Activated T-helper 17 cell treated with anti-CD3 and anti-CD28 coated beads, Interleukin-2, amount 50 U/mL, for 72 hours (primary cell): ENCODE results near the gene LRRTM3. TPM values are rescaled to one million over a fixed set of nuclear protein-coding genes. Genes with fewer than 3 reads are reported as not detected.

ENCODE experiments used
- ATAC-seq: fragments of 150-1000 bp; cut with Tn5 transposase; replicated peaks from 2 replicates; pipeline ENCODE4 v1.10.0; 2021; ENCODE audit warnings: mild to moderate bottlenecking, moderate library complexity
- H3K27ac Mint-ChIP-seq: one replicate; pipeline ENCODE4 v1.8.0; 2022; ENCODE audit warnings: mixed read lengths
- H3K27me3 Mint-ChIP-seq: one replicate; pipeline ENCODE4 v1.8.0; 2022; ENCODE audit warnings: mixed read lengths
- H3K36me3 Mint-ChIP-seq: one replicate; pipeline ENCODE4 v1.8.0; 2022; ENCODE audit warnings: low read depth, mild to moderate bottlenecking, mixed read lengths
- H3K4me1 Mint-ChIP-seq: one replicate; pipeline ENCODE4 v1.8.0; 2022; ENCODE audit warnings: mixed read lengths
- H3K4me3 Mint-ChIP-seq: one replicate; pipeline ENCODE4 v1.8.0; 2022; ENCODE audit warnings: mild to moderate bottlenecking, mixed read lengths
- H3K9me3 Mint-ChIP-seq: one replicate; pipeline ENCODE4 v1.8.0; 2022; ENCODE audit warnings: mixed read lengths
- total RNA-seq, 2 donors: library from RNA; stranded (reverse); gene quantifications; one replicate each; pipeline ENCODE4 v1.2.3, GENCODE V29; 2022

LRRTM3 gene
- total RNA-seq, 2 donors from 2014 or later, result 0.17 TPM; not detected in 1

DNA sequence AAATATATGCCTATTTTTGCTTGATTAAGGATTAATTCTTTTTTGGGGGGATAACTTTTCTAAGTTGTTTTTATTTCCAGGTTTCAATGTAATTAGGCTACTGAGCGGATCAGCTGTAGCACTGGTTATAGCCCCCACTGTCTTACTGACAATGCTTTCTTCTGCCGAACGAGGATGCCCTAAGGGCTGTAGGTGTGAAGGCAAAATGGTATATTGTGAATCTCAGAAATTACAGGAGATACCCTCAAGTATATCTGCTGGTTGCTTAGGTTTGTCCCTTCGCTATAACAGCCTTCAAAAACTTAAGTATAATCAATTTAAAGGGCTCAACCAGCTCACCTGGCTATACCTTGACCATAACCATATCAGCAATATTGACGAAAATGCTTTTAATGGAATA, 1.0 kb downstream of the LRRTM3 start:
- Mint-ChIP-seq H3K36me3 (no peaks in the 10 kb centered on the region), H3K27ac (no peak overlapping the region), H3K27me3 (peaks cover 31% of the 10 kb centered on the region), H3K4me1 (no peaks in the 10 kb centered on the region), H3K9me3 (no peaks in the 10 kb centered on the region), H3K4me3 (no peak overlapping the region)
- ATAC-seq, result no peak

DNA sequence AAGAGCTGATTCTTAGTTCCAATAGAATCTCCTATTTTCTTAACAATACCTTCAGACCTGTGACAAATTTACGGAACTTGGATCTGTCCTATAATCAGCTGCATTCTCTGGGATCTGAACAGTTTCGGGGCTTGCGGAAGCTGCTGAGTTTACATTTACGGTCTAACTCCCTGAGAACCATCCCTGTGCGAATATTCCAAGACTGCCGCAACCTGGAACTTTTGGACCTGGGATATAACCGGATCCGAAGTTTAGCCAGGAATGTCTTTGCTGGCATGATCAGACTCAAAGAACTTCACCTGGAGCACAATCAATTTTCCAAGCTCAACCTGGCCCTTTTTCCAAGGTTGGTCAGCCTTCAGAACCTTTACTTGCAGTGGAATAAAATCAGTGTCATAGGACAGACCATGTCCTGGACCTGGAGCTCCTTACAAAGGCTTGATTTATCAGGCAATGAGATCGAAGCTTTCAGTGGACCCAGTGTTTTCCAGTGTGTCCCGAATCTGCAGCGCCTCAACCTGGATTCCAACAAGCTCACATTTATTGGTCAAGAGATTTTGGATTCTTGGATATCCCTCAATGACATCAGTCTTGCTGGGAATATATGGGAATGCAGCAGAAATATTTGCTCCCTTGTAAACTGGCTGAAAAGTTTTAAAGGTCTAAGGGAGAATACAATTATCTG, 1.6 kb downstream of the LRRTM3 start:
- Mint-ChIP-seq H3K36me3 (no peaks in the 10 kb centered on the region), H3K27ac (no peak overlapping the region), H3K4me3 (no peak overlapping the region), H3K9me3 (no peaks in the 10 kb centered on the region), H3K27me3 (peaks cover 31% of the 10 kb centered on the region), H3K4me1 (no peaks in the 10 kb centered on the region)
- ATAC-seq, result no peak

- no peaks in the 10 kb centered on the region for H3K36me3 Mint-ChIP-seq
- H3K4me1 Mint-ChIP-seq, result no peaks in the 10 kb centered on the region
- no peak overlapping the region for H3K27ac Mint-ChIP-seq
- no peak overlapping the region for H3K4me3 Mint-ChIP-seq
- no peaks in the 10 kb centered on the region for H3K9me3 Mint-ChIP-seq
- no peak for ATAC-seq
- H3K27me3 Mint-ChIP-seq, result peaks cover 31% of the 10 kb centered on the region
Measured at GRCh38 chr10:66927971-66928770, 2.3 kb downstream of the LRRTM3 start.

- H3K4me3 Mint-ChIP-seq, result no peak overlapping the region
- no peaks in the 10 kb centered on the region for H3K36me3 Mint-ChIP-seq
- H3K4me1 Mint-ChIP-seq, result no peaks in the 10 kb centered on the region
- ATAC-seq, result no peak
- H3K27me3 Mint-ChIP-seq, result peaks cover 31% of the 10 kb centered on the region
- no peak overlapping the region for H3K27ac Mint-ChIP-seq
- no peaks in the 10 kb centered on the region for H3K9me3 Mint-ChIP-seq
Measured at GRCh38 chr10:66928776-66929175, 2.9 kb downstream of the LRRTM3 start.

- Mint-ChIP-seq H3K27me3 (peaks cover 31% of the 10 kb centered on the region), H3K36me3 (no peaks in the 10 kb centered on the region), H3K9me3 (no peaks in the 10 kb centered on the region), H3K4me3 (no peak overlapping the region), H3K27ac (no peak overlapping the region), H3K4me1 (no peaks in the 10 kb centered on the region)
- no peak for ATAC-seq
Measured at GRCh38 chr10:66929375-66929774, 3.5 kb downstream of the LRRTM3 start.

DNA sequence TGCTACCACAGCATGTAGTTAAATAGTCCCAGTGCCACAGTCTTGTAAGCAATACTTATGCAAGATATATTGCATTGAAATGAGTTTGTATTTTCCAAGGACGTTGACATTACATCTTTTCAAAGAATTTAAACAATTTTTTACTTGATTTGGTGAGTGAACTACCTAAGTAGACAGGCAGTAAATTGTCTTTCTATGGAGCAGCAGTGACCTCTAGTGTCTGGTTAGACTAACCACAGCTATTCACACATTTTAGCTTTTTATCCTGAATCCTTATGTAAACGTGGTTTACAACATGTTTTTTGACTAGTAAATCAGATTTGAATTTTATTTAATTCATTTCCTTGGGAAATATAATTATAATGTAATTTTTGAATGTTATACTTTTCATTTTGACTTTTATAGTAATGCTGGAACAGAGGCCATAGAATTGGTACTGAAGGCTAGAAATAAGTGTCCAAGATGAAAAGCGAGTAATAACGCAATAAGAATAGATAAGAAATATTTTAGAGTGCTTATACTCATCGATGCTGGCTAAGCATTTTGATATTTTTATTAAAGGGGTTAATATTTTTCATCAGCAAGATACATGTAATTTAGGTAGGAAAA, 5.6 kb downstream of the LRRTM3 start:
- Mint-ChIP-seq H3K27me3 (peaks cover 28% of the 10 kb centered on the region), H3K36me3 (no peaks in the 10 kb centered on the region), H3K9me3 (no peaks in the 10 kb centered on the region), H3K4me3 (no peak overlapping the region), H3K27ac (no peak overlapping the region), H3K4me1 (no peaks in the 10 kb centered on the region)
- ATAC-seq, result no peak

DNA sequence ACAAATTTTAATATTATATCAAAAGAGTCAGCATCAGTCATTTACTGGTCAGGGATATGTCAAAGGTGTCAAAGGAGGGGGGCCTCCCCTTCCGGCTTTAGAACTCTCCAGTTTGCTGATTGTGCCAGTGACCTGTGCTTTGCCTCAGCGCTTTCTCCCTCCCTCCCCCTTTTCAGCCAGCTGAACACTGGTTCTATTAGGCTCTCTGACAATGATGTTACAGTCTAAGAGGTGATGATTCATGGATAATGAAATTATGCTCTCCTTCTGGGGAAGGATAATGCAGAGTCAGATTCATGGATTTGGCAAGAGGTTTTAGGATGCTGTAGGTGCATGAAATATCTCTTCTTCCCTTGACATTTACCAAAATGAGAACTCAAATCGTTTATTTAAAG, 6.1 kb downstream of the LRRTM3 start:
- Mint-ChIP-seq H3K27me3 (peaks cover 26% of the 10 kb centered on the region), H3K27ac (no peak overlapping the region), H3K4me3 (no peak overlapping the region), H3K36me3 (no peaks in the 10 kb centered on the region), H3K4me1 (no peaks in the 10 kb centered on the region), H3K9me3 (no peaks in the 10 kb centered on the region)
- no peak for ATAC-seq

- no peak for ATAC-seq
- Mint-ChIP-seq H3K4me3 (no peak overlapping the region), H3K27me3 (peaks cover under 1% of the 10 kb centered on the region), H3K27ac (no peak overlapping the region), H3K4me1 (no peaks in the 10 kb centered on the region), H3K9me3 (no peaks in the 10 kb centered on the region), H3K36me3 (no peaks in the 10 kb centered on the region)
Measured at GRCh38 chr10:66934711-66935110, 8.9 kb downstream of the LRRTM3 start.

DNA sequence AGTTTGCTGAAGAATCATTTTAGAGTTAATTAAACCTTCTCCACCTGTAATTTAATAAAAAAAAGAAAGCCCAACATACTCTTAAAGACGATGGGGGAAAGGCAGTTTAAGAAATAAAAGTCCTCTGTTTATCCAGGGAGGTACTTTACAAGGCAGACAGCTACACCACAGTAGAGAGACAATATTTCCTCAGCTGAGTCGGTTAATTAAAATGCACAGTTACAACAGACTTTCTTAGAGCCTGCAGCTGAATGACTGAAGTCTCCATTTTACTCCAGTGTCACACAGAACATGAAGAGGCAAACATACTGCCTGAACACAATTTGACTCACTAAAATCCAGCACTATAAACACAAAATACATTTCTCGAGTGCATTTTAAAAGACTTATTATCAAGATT, 15.1 kb downstream of the LRRTM3 start:
- H3K4me3 Mint-ChIP-seq, result no peak overlapping the region
- H3K36me3 Mint-ChIP-seq, result no peaks in the 10 kb centered on the region
- H3K27me3 Mint-ChIP-seq, result peaks cover 3% of the 10 kb centered on the region
- no peaks in the 10 kb centered on the region for H3K4me1 Mint-ChIP-seq
- H3K27ac Mint-ChIP-seq, result no peak overlapping the region
- no peak for ATAC-seq
- H3K9me3 Mint-ChIP-seq, result no peaks in the 10 kb centered on the region

GRCh38 chr10:66941491-66941890, 15.7 kb downstream of the LRRTM3 start:
- H3K36me3 Mint-ChIP-seq, result no peaks in the 10 kb centered on the region
- ATAC-seq, result no peak
- no peak overlapping the region for H3K4me3 Mint-ChIP-seq
- H3K27ac Mint-ChIP-seq, result no peak overlapping the region
- H3K27me3 Mint-ChIP-seq, result peaks cover 3% of the 10 kb centered on the region
- no peaks in the 10 kb centered on the region for H3K4me1 Mint-ChIP-seq
- no peaks in the 10 kb centered on the region for H3K9me3 Mint-ChIP-seq

DNA sequence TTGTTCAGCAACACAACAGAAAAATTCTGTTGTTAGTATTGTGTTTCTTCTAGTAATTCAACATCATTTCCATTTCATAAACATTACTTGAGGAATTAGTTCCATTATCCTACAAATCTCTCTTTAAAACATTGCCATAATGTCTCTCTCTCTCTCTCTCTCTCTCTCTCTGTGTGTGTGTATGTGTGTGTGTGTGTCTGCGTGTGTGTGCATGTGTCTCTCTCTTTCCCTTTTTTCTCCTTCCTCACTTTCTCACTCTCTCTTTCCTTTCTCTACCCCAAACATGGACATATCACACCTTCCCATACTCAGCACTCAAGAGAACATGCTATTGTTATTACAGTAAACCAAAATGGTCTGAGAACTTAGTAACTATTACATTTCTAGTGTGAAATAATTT, 16.6 kb downstream of the LRRTM3 start:
- Mint-ChIP-seq H3K4me3 (no peak overlapping the region), H3K9me3 (no peaks in the 10 kb centered on the region), H3K27me3 (peaks cover 3% of the 10 kb centered on the region), H3K4me1 (no peaks in the 10 kb centered on the region), H3K36me3 (no peaks in the 10 kb centered on the region), H3K27ac (no peak overlapping the region)
- no peak for ATAC-seq

DNA sequence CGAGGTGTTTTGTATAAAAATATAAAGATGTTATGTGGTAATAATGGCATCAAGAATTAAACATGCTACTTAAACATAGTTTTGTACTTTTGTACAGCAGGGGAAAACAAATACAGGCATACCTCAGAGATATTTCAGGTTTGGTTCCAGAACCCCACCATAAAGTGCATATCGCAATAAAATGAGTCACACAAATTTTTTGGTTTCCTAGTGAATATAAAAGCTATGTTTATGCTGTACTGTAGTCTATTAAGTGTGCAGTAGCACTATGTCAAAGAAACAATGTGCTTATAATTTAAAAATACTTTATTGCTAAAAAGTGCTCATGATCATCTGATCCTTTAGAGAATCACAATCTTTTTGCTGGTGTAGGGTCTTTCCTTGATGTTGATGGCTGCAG, 17.8 kb downstream of the LRRTM3 start:
- H3K9me3 Mint-ChIP-seq, result no peaks in the 10 kb centered on the region
- ATAC-seq, result no peak
- H3K4me3 Mint-ChIP-seq, result no peak overlapping the region
- no peaks in the 10 kb centered on the region for H3K36me3 Mint-ChIP-seq
- H3K27ac Mint-ChIP-seq, result no peak overlapping the region
- no peaks in the 10 kb centered on the region for H3K4me1 Mint-ChIP-seq
- H3K27me3 Mint-ChIP-seq, result peaks cover 3% of the 10 kb centered on the region

- Mint-ChIP-seq H3K4me3 (no peak overlapping the region), H3K36me3 (no peaks in the 10 kb centered on the region), H3K27me3 (no peaks in the 10 kb centered on the region), H3K9me3 (no peaks in the 10 kb centered on the region), H3K4me1 (no peaks in the 10 kb centered on the region), H3K27ac (no peak overlapping the region)
- no peak for ATAC-seq
Measured at GRCh38 chr10:66951896-66952295, 26.1 kb downstream of the LRRTM3 start.

DNA sequence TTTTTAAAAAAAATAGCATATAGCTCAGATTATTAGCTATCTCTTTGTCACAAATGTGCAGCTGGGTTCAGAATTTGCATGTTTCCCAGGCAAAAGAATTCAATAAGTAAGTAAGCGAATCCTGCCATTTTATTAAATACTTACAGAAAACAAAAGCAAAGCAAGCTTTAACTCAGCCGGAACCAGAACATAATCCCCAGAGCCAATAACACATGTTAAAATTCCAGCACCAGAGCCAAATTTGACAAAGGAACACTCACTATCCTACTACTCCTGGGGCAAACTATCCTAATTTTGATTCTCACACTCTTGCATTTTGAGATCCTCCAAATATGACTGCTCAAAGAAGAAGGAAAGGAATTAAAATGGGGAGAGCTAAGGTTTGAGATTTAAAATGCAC, 32.6 kb downstream of the LRRTM3 start:
- H3K27me3 Mint-ChIP-seq, result peaks cover 3% of the 10 kb centered on the region
- no peaks in the 10 kb centered on the region for H3K4me1 Mint-ChIP-seq
- no peak overlapping the region for H3K27ac Mint-ChIP-seq
- H3K9me3 Mint-ChIP-seq, result no peaks in the 10 kb centered on the region
- no peaks in the 10 kb centered on the region for H3K36me3 Mint-ChIP-seq
- no peak overlapping the region for H3K4me3 Mint-ChIP-seq
- ATAC-seq, result no peak

DNA sequence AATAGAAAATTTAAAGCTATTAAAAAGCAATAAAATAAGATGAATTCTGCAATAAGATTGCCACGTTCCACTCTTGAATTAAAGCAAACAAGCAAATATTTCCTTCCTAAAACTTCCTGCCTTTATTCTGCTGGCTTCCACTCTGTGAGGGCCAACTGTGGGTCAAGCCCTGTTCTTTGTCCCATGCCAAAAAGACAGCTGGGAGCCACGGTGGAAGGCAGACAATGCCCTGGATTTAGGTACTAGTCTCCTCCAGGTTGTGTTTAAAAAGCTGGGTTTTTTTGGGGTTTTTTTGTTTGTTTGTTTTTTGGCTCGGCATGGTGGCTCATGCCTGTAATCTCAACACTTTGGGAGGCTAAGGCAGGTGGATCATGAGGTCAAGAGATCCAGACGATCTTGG, 39.1 kb downstream of the LRRTM3 start:
- no peak for ATAC-seq
- Mint-ChIP-seq H3K27ac (no peak overlapping the region), H3K9me3 (no peaks in the 10 kb centered on the region), H3K4me3 (no peak overlapping the region), H3K36me3 (no peaks in the 10 kb centered on the region), H3K4me1 (no peaks in the 10 kb centered on the region), H3K27me3 (peaks cover 4% of the 10 kb centered on the region)
